Skeletal muscle tissue (tissue), 4 donors: ENCODE measurements around the gene ADARB1. TPM values are rescaled to one million over a fixed set of nuclear protein-coding genes. Genes with fewer than 3 reads are reported as not detected.

Experiments
- H3K27ac ChIP-seq: one replicate; pipeline ENCODE4 v1.7.0; 2013; ENCODE audit warnings: mild to moderate bottlenecking, low read depth, low read length, inconsistent platforms
- H3K27me3 ChIP-seq, 3 donors: one replicate each; pipeline ENCODE4 v1.7.0; 2013; ENCODE audit warnings: low read length in 3 of 3; ENCODE audit not compliant: control insufficient read depth in 3 of 3, insufficient read depth in 3 of 3
- H3K36me3 ChIP-seq, 3 donors: one replicate each; pipeline ENCODE4 v1.7.0; 2013; ENCODE audit warnings: low read length in 3 of 3; ENCODE audit not compliant: control insufficient read depth in 3 of 3, insufficient read depth in 3 of 3
- H3K4me1 ChIP-seq, 3 donors: one replicate each; pipeline ENCODE4 v1.7.0; 2013; ENCODE audit warnings: low read length in 3 of 3, mild to moderate bottlenecking in 3 of 3; ENCODE audit not compliant: control insufficient read depth in 3 of 3, insufficient read depth in 3 of 3
- H3K4me3 ChIP-seq, 3 donors: one replicate each; pipeline ENCODE4 v1.7.0; 2013; ENCODE audit warnings: low read length in 3 of 3
- H3K9ac ChIP-seq, 3 donors: one replicate each; pipeline ENCODE4 v1.7.0; 2013; ENCODE audit warnings: low read length in 3 of 3, mild to moderate bottlenecking in 3 of 3, moderate library complexity in 2 of 3, low read depth in 1 of 3
- H3K9me3 ChIP-seq, 3 donors: one replicate each; pipeline ENCODE4 v1.7.0; 2013; ENCODE audit warnings: low read length in 3 of 3; ENCODE audit not compliant: control insufficient read depth in 3 of 3
- total RNA-seq: library from RNA; depleted of rRNA; stranded (reverse); fragments of >200 nt; gene quantifications from one replicate; pipeline ENCODE4 v1.2.3, GENCODE V29; 2014
- donor health status: Osteomylitis.

ADARB1 gene
- total RNA-seq, 1 donor from 2014 or later, result 16.2 TPM

DNA sequence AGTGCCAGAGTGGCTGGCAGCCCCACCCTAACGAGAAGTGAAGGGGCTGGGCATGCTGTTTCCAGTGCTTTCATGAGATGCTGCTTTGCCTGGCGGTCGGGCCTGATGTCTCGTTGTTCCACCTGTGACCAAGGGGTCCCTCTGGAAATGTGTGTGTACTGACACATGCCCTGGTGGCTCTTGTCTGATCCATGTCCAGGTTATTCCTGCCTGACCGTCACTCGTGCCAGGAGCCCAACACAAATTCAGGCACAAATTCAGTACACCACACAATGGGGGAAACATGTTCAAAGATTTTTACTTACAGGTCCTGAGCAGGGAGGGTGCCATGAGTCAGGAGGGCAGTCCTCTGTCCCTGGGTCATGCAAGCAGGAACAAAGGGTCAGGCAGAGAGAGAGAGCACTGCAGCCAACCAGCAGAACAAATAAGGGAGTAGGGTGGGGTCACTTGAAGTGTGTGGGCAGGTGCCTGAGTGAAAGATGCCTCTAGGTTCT lies 76.3 kb downstream of the ADARB1 start:
- H3K4me1 ChIP-seq, result peaks cover 0 to 14% (median 4%) of the 10 kb centered on the region in 3 donors
- H3K4me3 ChIP-seq, result no peak overlapping the region
- peaks cover 10 to 15% (median 11%) of the 10 kb centered on the region in 3 donors for H3K36me3 ChIP-seq
- H3K27ac ChIP-seq, result no peak overlapping the region
- no peaks in the 10 kb centered on the region for H3K9me3 ChIP-seq
- H3K9ac ChIP-seq, result peak overlapping the region in 1 of 3 donors; percentile 14
- no peaks in the 10 kb centered on the region for H3K27me3 ChIP-seq

- Histone ChIP-seq H3K27ac (no peak overlapping the region), H3K4me3 (no peak overlapping the region), H3K4me1 (peaks cover 0 to 14% (median 4%) of the 10 kb centered on the region in 3 donors), H3K27me3 (no peaks in the 10 kb centered on the region), H3K9ac (peak overlapping the region in 1 of 3 donors; percentile 16), H3K36me3 (peaks cover 9 to 15% (median 10%) of the 10 kb centered on the region in 3 donors), H3K9me3 (no peaks in the 10 kb centered on the region)
Measured at GRCh38 chr21:45151445-45152160, 77.2 kb downstream of the ADARB1 start.

- no peak overlapping the region for H3K4me3 ChIP-seq
Measured at GRCh38 chr21:45152265-45152746, 77.9 kb downstream of the ADARB1 start.

GRCh38 chr21:45153358-45154318 lies 79.3 kb downstream of the ADARB1 start:
- Histone ChIP-seq H3K27me3 (no peaks in the 10 kb centered on the region), H3K9me3 (no peaks in the 10 kb centered on the region), H3K36me3 (peaks cover 8 to 12% (median 8%) of the 10 kb centered on the region in 3 donors), H3K4me3 (no peak overlapping the region), H3K27ac (no peak overlapping the region), H3K4me1 (peaks cover 0 to 14% (median 4%) of the 10 kb centered on the region in 3 donors), H3K9ac (peak overlapping the region in 2 of 3 donors; percentile 2 to 37)

More at GRCh38 chr21:45152265-45152746, 77.9 kb downstream of the ADARB1 start:
- peaks cover 0 to 14% (median 4%) of the 10 kb centered on the region in 3 donors for H3K4me1 ChIP-seq
- no peak overlapping the region for H3K27ac ChIP-seq
- H3K27me3 ChIP-seq, result no peaks in the 10 kb centered on the region
- no peak overlapping the region for H3K9ac ChIP-seq
- H3K36me3 ChIP-seq, result peaks cover 9 to 15% (median 10%) of the 10 kb centered on the region in 3 donors
- H3K9me3 ChIP-seq, result no peaks in the 10 kb centered on the region

GRCh38 chr21:45154511-45155508 lies 80.4 kb downstream of the ADARB1 start:
- Histone ChIP-seq H3K9ac (no peak overlapping the region), H3K27ac (no peak overlapping the region), H3K4me3 (no peak overlapping the region), H3K9me3 (no peaks in the 10 kb centered on the region), H3K36me3 (peaks cover 4 to 8% (median 8%) of the 10 kb centered on the region in 3 donors), H3K4me1 (peaks cover 0 to 14% (median 4%) of the 10 kb centered on the region in 3 donors), H3K27me3 (no peaks in the 10 kb centered on the region)

DNA sequence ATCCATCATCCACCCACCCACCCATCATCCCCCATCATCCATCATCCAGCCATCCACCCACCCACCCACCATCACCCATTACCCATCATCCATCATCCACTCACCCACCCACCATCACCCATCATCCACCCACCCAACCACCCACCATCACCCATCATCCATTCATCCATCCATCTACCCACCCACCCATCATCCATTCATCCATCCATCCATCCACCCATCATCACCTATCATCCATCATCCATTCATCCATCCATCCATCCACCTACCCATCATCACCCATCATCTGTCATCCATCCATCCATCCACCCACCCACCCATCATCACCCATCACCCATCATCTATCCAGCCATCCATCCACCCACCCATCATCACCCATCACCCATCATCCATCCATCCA lies 81.5 kb downstream of the ADARB1 start:
- peaks cover 2 to 8% (median 8%) of the 10 kb centered on the region in 3 donors for H3K36me3 ChIP-seq
- H3K9me3 ChIP-seq, result no peaks in the 10 kb centered on the region
- no peak overlapping the region for H3K27ac ChIP-seq
- no peak overlapping the region for H3K4me3 ChIP-seq
- peaks cover 0 to 11% (median 8%) of the 10 kb centered on the region in 3 donors for H3K4me1 ChIP-seq
- H3K27me3 ChIP-seq, result no peaks in the 10 kb centered on the region
- no peak overlapping the region for H3K9ac ChIP-seq

GRCh38 chr21:45156459-45156858 lies 82.1 kb downstream of the ADARB1 start:
- peaks cover 2 to 8% (median 8%) of the 10 kb centered on the region in 3 donors for H3K36me3 ChIP-seq
- no peaks in the 10 kb centered on the region for H3K9me3 ChIP-seq
- no peak overlapping the region for H3K27ac ChIP-seq
- peaks cover 0 to 14% (median 13%) of the 10 kb centered on the region in 3 donors for H3K4me1 ChIP-seq
- H3K9ac ChIP-seq, result no peak overlapping the region
- H3K27me3 ChIP-seq, result no peaks in the 10 kb centered on the region
- no peak overlapping the region for H3K4me3 ChIP-seq

DNA sequence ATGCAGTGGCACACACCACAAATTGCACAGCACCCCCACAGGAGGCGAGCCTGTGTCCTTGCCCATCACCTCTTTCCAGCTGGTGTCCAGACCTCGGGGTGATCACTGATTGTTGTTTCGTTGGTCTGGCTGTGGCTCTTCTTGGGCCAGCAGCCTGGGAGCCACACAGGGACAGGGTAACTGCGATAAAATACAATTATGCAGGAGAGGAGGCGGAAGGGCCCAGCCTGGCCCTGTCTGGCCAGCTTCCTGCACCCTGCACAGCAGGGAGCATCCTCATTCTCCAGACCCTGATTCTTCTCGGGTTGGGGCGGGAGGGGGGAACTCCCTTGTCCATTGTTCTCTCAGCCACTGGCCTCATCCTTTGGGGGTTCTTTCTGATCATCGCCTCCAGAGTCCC lies 83.6 kb downstream of the ADARB1 start:
- H3K4me1 ChIP-seq, result peaks cover 8 to 24% (median 23%) of the 10 kb centered on the region in 3 donors
- no peak overlapping the region for H3K9ac ChIP-seq
- no peaks in the 10 kb centered on the region for H3K9me3 ChIP-seq
- H3K27ac ChIP-seq, result no peak overlapping the region
- H3K27me3 ChIP-seq, result no peaks in the 10 kb centered on the region
- no peak overlapping the region for H3K4me3 ChIP-seq
- H3K36me3 ChIP-seq, result peaks cover 0 to 4% (median 3%) of the 10 kb centered on the region in 3 donors
